Panc1 (cell line): ENCODE results near the gene INPP1. TPM values are rescaled to one million over a fixed set of nuclear protein-coding genes. Genes with fewer than 3 reads are reported as not detected.
A peak's percentile ranks its signal among the peaks of the same experiment; 100 is the strongest.
"Not testable (repeated sequence)": the region's sequence is repeated elsewhere in the genome, so short reads cannot be mapped to it uniquely, and the experiment has no call there.

Experiments
- ATAC-seq: fragments of 200-7000 bp; cut with Tn5 transposase; 2 replicates; pipeline ENCODE4 v1.9.1; 2020; ENCODE audit warnings: mild to moderate bottlenecking, moderate library complexity
- Bru-seq: library from RNA; stranded (reverse); fragments of 400-500 nt; gene quantifications from one replicate; lab custom pipeline; 2021; lab: Mats Ljungman, UMichigan
- BruChase-seq, 2 experiments: library from RNA; stranded (reverse); fragments of 400-500 nt; gene quantifications; one replicate each; lab custom pipeline; 2021; lab: Mats Ljungman, UMichigan
- BruUV-seq: library from RNA; stranded (reverse); fragments of 400-500 nt; replicated peaks from 2 replicates; lab custom pipeline; 2021; lab: Mats Ljungman, UMichigan
- CTCF ChIA-PET: fragments of 300-600 bp; sonication (Branson Sonifier 250); formaldehyde crosslinking; loops from one replicate; lab custom pipeline; 2022; ENCODE audit warnings: antibody characterized with exemption; lab: Charles Lee
- POLR2A ChIA-PET: fragments of 300-600 bp; sonication (Branson Sonifier 250); formaldehyde crosslinking; loops from one replicate; lab custom pipeline; 2022; ENCODE audit warnings: antibody characterized with exemption; lab: Charles Lee
- DNase-seq: peaks from one replicate; pipeline ENCODE4 v3.0.0-alpha.2; 2010; ENCODE audit warnings: low read depth, low spot score
- H3K27ac ChIP-seq: 2 replicates; pipeline ENCODE4 v1.5.1; 2011; ENCODE audit warnings: mild to moderate bottlenecking, low read length, inconsistent platforms
- H3K27me3 ChIP-seq: fragments of 200-500 bp; sonication (Bioruptor generic); 2 replicates; pipeline ENCODE4 v1.6.0; 2014; ENCODE audit warnings: low read length, inconsistent platforms; ENCODE audit not compliant: control insufficient read depth, insufficient read depth
- H3K36me3 ChIP-seq: fragments of 200-500 bp; sonication (Bioruptor generic); 2 replicates; pipeline ENCODE4 v1.5.1; 2014; ENCODE audit warnings: inconsistent platforms, mild to moderate bottlenecking, low read length, moderate library complexity; ENCODE audit not compliant: control insufficient read depth, insufficient read depth
- H3K4me1 ChIP-seq: 2 replicates; pipeline ENCODE4 v1.5.1; 2011; ENCODE audit warnings: inconsistent platforms, mild to moderate bottlenecking, low read length, moderate library complexity; ENCODE audit not compliant: control insufficient read depth, insufficient read depth
- H3K4me3 ChIP-seq, 2 experiments: 2 replicates each; pipeline ENCODE4 v1.5.1; 2011 to 2012; ENCODE audit warnings: low read depth in 2 of 2, low read length in 2 of 2, mild to moderate bottlenecking in 2 of 2, inconsistent platforms in 1 of 2, moderate library complexity in 1 of 2
- H3K9me3 ChIP-seq: fragments of 200-500 bp; sonication (Bioruptor generic); 2 replicates; pipeline ENCODE4 v1.5.1; 2014; ENCODE audit warnings: low read depth, mild to moderate bottlenecking, inconsistent platforms, low read length, moderate library complexity; ENCODE audit not compliant: control insufficient read depth, insufficient read depth
- POLR2AphosphoS5 ChIP-seq: IDR thresholded peaks from 2 replicates; pipeline ENCODE4 v1.6.1; 2012; ENCODE audit warnings: mild to moderate bottlenecking, low read depth, low read length, moderate library complexity
- REST ChIP-seq, 2 experiments: IDR thresholded peaks; 2 replicates each; pipeline ENCODE4 v1.6.1; 2011 to 2012; ENCODE audit warnings: low read depth in 2 of 2, control low read depth in 1 of 2, low read length in 1 of 2, mild to moderate bottlenecking in 1 of 2, moderate library complexity in 1 of 2; ENCODE audit not compliant: insufficient read depth in 1 of 2
- SIN3A ChIP-seq: IDR thresholded peaks from 2 replicates; pipeline ENCODE4 v1.6.1; 2012; ENCODE audit warnings: low read depth, mild to moderate bottlenecking, low read length, moderate library complexity, borderline replicate concordance; ENCODE audit not compliant: insufficient read depth
- TCF7L2 ChIP-seq: IDR thresholded peaks from 2 replicates; pipeline ENCODE4 v1.6.1; 2011; ENCODE audit warnings: mild to moderate bottlenecking, low read depth, low read length, inconsistent platforms
- in situ Hi-C: cut with HindIII; loops from 2 replicates; pipeline ENCODE4 v1.10.0; 2016; ENCODE audit warnings: low sequenced_read_pairs, low pct_unique_long_range_greater_than_20kb
- intact Hi-C: fragments of 100-400 bp; cut with micrococcal nuclease; formaldehyde crosslinking; loops from one replicate; pipeline ENCODE4 v1.10.0; 2022; ENCODE audit not compliant: unreplicated experiment
- long read RNA-seq: library from polyadenylated mRNA; unstranded; transcript quantifications from one replicate; pipeline ENCODE4 v2.0.0, GENCODE V29; 2021; ENCODE audit not compliant: unreplicated experiment
- polyA plus RNA-seq: library from polyadenylated mRNA; unstranded; fragments of >200 nt; gene quantifications from one replicate; pipeline ENCODE4 v1.2.1, GENCODE V29; 2012; ENCODE audit warnings: missing spikeins; ENCODE audit not compliant: insufficient read length
- total RNA-seq: library from RNA; stranded (reverse); gene quantifications from one replicate; pipeline ENCODE4 v1.2.1, GENCODE V29; 2021; ENCODE audit not compliant: unreplicated experiment
- TF ChIP-seq, protein P1 (sequence below): fragments of 450-650 bp; IDR thresholded peaks from 2 replicates; pipeline ENCODE4 v1.5.1; 2017; ENCODE audit warnings: mild to moderate bottlenecking

Gene INPP1, protein sequence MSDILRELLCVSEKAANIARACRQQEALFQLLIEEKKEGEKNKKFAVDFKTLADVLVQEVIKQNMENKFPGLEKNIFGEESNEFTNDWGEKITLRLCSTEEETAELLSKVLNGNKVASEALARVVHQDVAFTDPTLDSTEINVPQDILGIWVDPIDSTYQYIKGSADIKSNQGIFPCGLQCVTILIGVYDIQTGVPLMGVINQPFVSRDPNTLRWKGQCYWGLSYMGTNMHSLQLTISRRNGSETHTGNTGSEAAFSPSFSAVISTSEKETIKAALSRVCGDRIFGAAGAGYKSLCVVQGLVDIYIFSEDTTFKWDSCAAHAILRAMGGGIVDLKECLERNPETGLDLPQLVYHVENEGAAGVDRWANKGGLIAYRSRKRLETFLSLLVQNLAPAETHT
- total RNA-seq (10.8 TPM), Bru-seq, nascent RNA (percentile 55 among the genes with signal in this experiment), BruChase-seq, experiment 1, labeled RNA remaining after a 2-hour chase (percentile 56 among the genes with signal in this experiment), BruChase-seq, experiment 2, labeled RNA remaining after a 6-hour chase (percentile 55 among the genes with signal in this experiment)
- 6.8 TPM for polyA plus RNA-seq
- long read RNA-seq, transcript INPP1-201 (6 exons, 1,919 nt): major isoform, 11 of 20 reads
- long read RNA-seq, partial matches to known transcripts: 2 of 20 reads
- long read RNA-seq, other reads (novel, unspliced or antisense): 5 of 20 reads

GRCh38 chr2:190343536-190344275, at the start of gene INPP1:
Gene INPP1 (plus strand): TSS chr2:190343589. CDS start chr2:190360103, 16,514 bp downstream.
- no TSS peak for BruUV-seq
- Histone ChIP-seq H3K4me1 (peaks cover 6% of the 10 kb centered on the region), H3K4me3 (peak within 1 kb of the TSS; percentile 62 to 67), H3K27ac (peak within 1 kb of the TSS; percentile 55), H3K27me3 (no peaks in the 10 kb centered on the region), H3K9me3 (no peaks in the 10 kb centered on the region), H3K36me3 (no peaks in the 10 kb centered on the region; the same call in 1 of the 2 replicates)
- TF ChIP-seq SIN3A: 0 out of 2 replicates have a peak, but pooled peaks have one; percentile 22
- TF ChIP-seq POLR2AphosphoS5: no peak
- peak; percentile 89 for ATAC-seq
- CTCF ChIA-PET: interaction anchor here (0.5 to 1.4 kb wide), 2 partner anchors 24 to 376 kb away, joined by 3 to 5 read pairs; partner anchors contain the start of gene HIBCH
- intact Hi-C loops (no loop called here), in situ Hi-C loops (no loop called here)
- POLR2A ChIA-PET: no interaction called here
- DNase-seq: no peak

- POLR2A ChIA-PET: not testable (repeated sequence)
These were observed 45.5 kb upstream of the INPP1 start for GRCh38 chr2:190297880-190298279.

GRCh38 chr2:190301032-190301431, 42.4 kb upstream of the INPP1 start:
- H3K4me1 ChIP-seq: no peaks in the 10 kb centered on the region
- no peak for TF ChIP-seq REST (IDR thresholded peaks at IDR 0.05; ENCODE audit: insufficient read depth in 1 of 2, low read depth in 2 of 2, low read length in 1 of 2)
- no peak for TF ChIP-seq SIN3A
- TF ChIP-seq TCF7L2: no peak
- TF ChIP-seq, protein P1, sequence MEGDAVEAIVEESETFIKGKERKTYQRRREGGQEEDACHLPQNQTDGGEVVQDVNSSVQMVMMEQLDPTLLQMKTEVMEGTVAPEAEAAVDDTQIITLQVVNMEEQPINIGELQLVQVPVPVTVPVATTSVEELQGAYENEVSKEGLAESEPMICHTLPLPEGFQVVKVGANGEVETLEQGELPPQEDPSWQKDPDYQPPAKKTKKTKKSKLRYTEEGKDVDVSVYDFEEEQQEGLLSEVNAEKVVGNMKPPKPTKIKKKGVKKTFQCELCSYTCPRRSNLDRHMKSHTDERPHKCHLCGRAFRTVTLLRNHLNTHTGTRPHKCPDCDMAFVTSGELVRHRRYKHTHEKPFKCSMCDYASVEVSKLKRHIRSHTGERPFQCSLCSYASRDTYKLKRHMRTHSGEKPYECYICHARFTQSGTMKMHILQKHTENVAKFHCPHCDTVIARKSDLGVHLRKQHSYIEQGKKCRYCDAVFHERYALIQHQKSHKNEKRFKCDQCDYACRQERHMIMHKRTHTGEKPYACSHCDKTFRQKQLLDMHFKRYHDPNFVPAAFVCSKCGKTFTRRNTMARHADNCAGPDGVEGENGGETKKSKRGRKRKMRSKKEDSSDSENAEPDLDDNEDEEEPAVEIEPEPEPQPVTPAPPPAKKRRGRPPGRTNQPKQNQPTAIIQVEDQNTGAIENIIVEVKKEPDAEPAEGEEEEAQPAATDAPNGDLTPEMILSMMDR: no peak
- no peak for TF ChIP-seq POLR2AphosphoS5
- in situ Hi-C loops: no loop called here
- no TSS peak for BruUV-seq
- no peak overlapping the region for H3K4me3 ChIP-seq
- ChIA-PET POLR2A (no interaction called here), CTCF (no interaction called here)
- H3K9me3 ChIP-seq: no peaks in the 10 kb centered on the region
- H3K27me3 ChIP-seq: no peaks in the 10 kb centered on the region
- DNase-seq: no peak
- no peaks in the 10 kb centered on the region for H3K36me3 ChIP-seq
- H3K27ac ChIP-seq: no peak overlapping the region
- ATAC-seq: no peak
- intact Hi-C loops: no loop called here

More at GRCh38 chr2:190297880-190298279, 45.5 kb upstream of the INPP1 start:
- H3K9me3 ChIP-seq, CTCF ChIA-PET, ATAC-seq, H3K27me3 ChIP-seq, H3K27ac ChIP-seq, H3K4me3 ChIP-seq, in situ Hi-C loops, H3K4me1 ChIP-seq, intact Hi-C loops, DNase-seq, H3K36me3 ChIP-seq, BruUV-seq: not testable (repeated sequence)
